A549 treated with GW870086 at 1 μM for 4 hours (cell line): Measurements from ENCODE around the gene ZNF274. TPM values are rescaled to one million over a fixed set of nuclear protein-coding genes. Genes with fewer than 3 reads are reported as not detected.

ENCODE experiments used
- total RNA-seq: library from RNA; stranded (reverse); fragments of 200-300 nt; extraction: Qiagen RNA extraction; gene quantifications from 5 replicates; pipeline ENCODE4 v1.2.3, GENCODE V29; 2022; ENCODE audit warnings: low read depth

ZNF274 gene
- total RNA-seq = 12.7 to 15.3 TPM (median 13.7 TPM) in 5 replicates

GRCh38 chr19:58182989-58183816, at the start of gene ZNF274:
Gene ZNF274 (plus strand): TSS chr19:58183061. CDS start chr19:58183966, 905 bp downstream.

GRCh38 chr19:58150328-58150921, 32.4 kb upstream of the ZNF274 start, which contains the start of gene ZNF329:
Gene ZNF329 (minus strand): TSS chr19:58150789. CDS start chr19:58129503, 21,286 bp downstream.

GRCh38 chr19:58228585-58229254, 45.9 kb downstream of the ZNF274 start, which contains the start of gene ZNF544:
Gene ZNF544 (plus strand): TSS chr19:58228914. CDS start chr19:58244024, 15,110 bp downstream.

Other genes starting within 250 kb of the ZNF274 start
- gene ZNF418, start 247.7 kb upstream of the ZNF274 start, total RNA-seq = 0.70 to 1.8 TPM (median 1.1 TPM) in 5 replicates
- 1.0 to 1.4 TPM (median 1.3 TPM) in 5 replicates for gene ZNF256, start 235.4 kb upstream of the ZNF274 start, total RNA-seq
- not detected in 5 replicates for gene C19orf18, start 208.5 kb upstream of the ZNF274 start, total RNA-seq
- 1.3 to 3.4 TPM (median 2.5 TPM) in 5 replicates for gene ZNF606, start 180.2 kb upstream of the ZNF274 start, total RNA-seq
- gene ZSCAN1, start 149.0 kb upstream of the ZNF274 start, total RNA-seq = not detected in 5 replicates
- gene ZNF135, start 123.8 kb upstream of the ZNF274 start, total RNA-seq = not detected in 5 replicates
- 1.9 to 2.7 TPM (median 2.1 TPM) in 5 replicates for gene ZSCAN18, start 84.8 kb upstream of the ZNF274 start, total RNA-seq
- gene ZNF329, start 32.3 kb upstream of the ZNF274 start, total RNA-seq = 2.6 to 3.4 TPM (median 2.9 TPM) in 5 replicates
- gene ZNF544, start 45.9 kb downstream of the ZNF274 start, total RNA-seq = 15.8 to 22.5 TPM (median 18.2 TPM) in 5 replicates
- gene ZNF8, start 95.9 kb downstream of the ZNF274 start, total RNA-seq = 0.93 to 1.3 TPM (median 0.97 TPM) in 5 replicates
- gene ERVK3-1, start 122.3 kb downstream of the ZNF274 start, total RNA-seq = 89.0 to 109 TPM (median 96.0 TPM) in 5 replicates
- gene ZSCAN22, start 143.9 kb downstream of the ZNF274 start, total RNA-seq = 2.1 to 2.7 TPM (median 2.4 TPM) in 5 replicates
- gene A1BG, start 170.4 kb downstream of the ZNF274 start, total RNA-seq = 11.1 to 14.3 TPM (median 13.5 TPM) in 5 replicates
- 0.77 to 1.4 TPM (median 1.1 TPM) in 5 replicates for gene ZNF497, start 179.7 kb downstream of the ZNF274 start, total RNA-seq
- 0.98 to 1.5 TPM (median 1.4 TPM) in 5 replicates for gene ZNF837, start 198.0 kb downstream of the ZNF274 start, total RNA-seq
- 2,355 to 2,530 TPM (median 2,454 TPM) in 5 replicates for gene RPS5, start 204.2 kb downstream of the ZNF274 start, total RNA-seq
- 0.13 to 0.15 TPM in 2 of 5 replicates, not detected in the others for gene RNF225, start 212.6 kb downstream of the ZNF274 start, total RNA-seq
- 18.1 to 21.1 TPM (median 20.1 TPM) in 5 replicates for gene ZNF584, start 225.6 kb downstream of the ZNF274 start, total RNA-seq